ENCODE results near the gene AGAP1.

GRCh38 chr2:235502336-235502735 lies 8.5 kb downstream of the AGAP1 start:
- TF ChIP-seq CTCF (IDR thresholded peaks at IDR 0.05; ENCODE audit: insufficient read depth, low read depth, low read length) (no peak), EZH2 (IDR thresholded peaks at IDR 0.05; ENCODE audit: insufficient read depth, low read length) (no peak)
